HepG2 (cell line): Measurements from ENCODE around the gene PPP2R2B. TPM values are rescaled to one million over a fixed set of nuclear protein-coding genes. Genes with fewer than 3 reads are reported as not detected.

Experiments
- ATAC-seq: fragments of 200-7000 bp; cut with Tn5 transposase; 3 replicates; pipeline ENCODE4 v1.9.1; 2020; ENCODE audit warnings: mild to moderate bottlenecking, moderate library complexity
- BruUV-seq: library from RNA; stranded (reverse); fragments of 400-500 nt; replicated peaks from 2 replicates; lab custom pipeline; 2021; lab: Mats Ljungman, UMichigan
- CTCF ChIA-PET: fragments of 300-600 bp; formaldehyde crosslinking; extraction: SDS; loops from one replicate; lab custom pipeline; 2021; ENCODE audit warnings: low total read pairs, inconsistent platforms, low intra/inter-chr PET ratio; lab: Yijun Ruan, JAX
- POLR2A ChIA-PET: fragments of 350-600 bp; sonication (Branson Sonifier 250); formaldehyde crosslinking; loops from one replicate; lab custom pipeline; 2020; ENCODE audit warnings: antibody characterized with exemption, inconsistent platforms; lab: Yijun Ruan, JAX
- DNase-seq: peaks from one replicate; pipeline ENCODE4 v3.0.0-alpha.2; 2015; ENCODE audit warnings: low spot score
- FAIRE-seq: peaks from 3 replicates; lab custom pipeline; 2011; peaks lifted over from hg19 to GRCh38; lab: Jason Lieb, UNC
- H2AFZ ChIP-seq: one replicate; pipeline ENCODE4 v1.6.1; 2011; ENCODE audit warnings: low read length, inconsistent platforms
- H3K27ac ChIP-seq: fragments of 300-600 bp; 3 replicates; pipeline ENCODE4 v1.8.0; 2011; ENCODE audit warnings: mixed run types, mild to moderate bottlenecking, mixed read lengths, low read length, inconsistent platforms; ENCODE audit not compliant: insufficient read depth; ENCODE audit errors: extremely low read length
- H3K27me3 ChIP-seq, 2 experiments: fragments of 200-600 bp in 1 of 2; 2 replicates in 1 of 2; 3 replicates in 1 of 2; pipeline versions ENCODE4 v1.6.0 to v1.8.0; 2011; ENCODE audit warnings: low read length in 2 of 2, mild to moderate bottlenecking in 2 of 2, moderate library complexity in 2 of 2, inconsistent platforms in 1 of 2; ENCODE audit not compliant: insufficient read depth in 2 of 2, control insufficient read depth in 1 of 2
- H3K36me3 ChIP-seq, 2 experiments: fragments of 200-600 bp in 1 of 2; replicated peaks in 1 of 2; 2 replicates in 1 of 2; 3 replicates in 1 of 2; pipeline versions ENCODE4 v1.5.1 to v1.8.0; 2011; ENCODE audit warnings: low read length in 2 of 2, inconsistent platforms in 1 of 2; ENCODE audit not compliant: insufficient read depth in 2 of 2, control insufficient read depth in 1 of 2
- H3K4me1 ChIP-seq: 2 replicates; pipeline ENCODE4 v1.5.1; 2012; ENCODE audit warnings: low read length, inconsistent platforms; ENCODE audit not compliant: insufficient read depth
- H3K4me2 ChIP-seq: 2 replicates; pipeline ENCODE4 v1.6.0; 2011; ENCODE audit warnings: low read depth, low read length, inconsistent platforms
- H3K4me3 ChIP-seq, 3 experiments: fragments of 200-600 bp in 1 of 3; sonication (generic), shearing (Covaris generic) in 1 of 3; replicated peaks in 1 of 3; 2 replicates each; pipeline ENCODE4 v1.5.1; 2011 to 2016; ENCODE audit warnings: low read length in 3 of 3, inconsistent platforms in 2 of 3, low read depth in 2 of 3, mild to moderate bottlenecking in 2 of 3, control low read depth in 1 of 3, mixed read lengths in 1 of 3; ENCODE audit not compliant: insufficient read depth in 1 of 3
- H3K79me2 ChIP-seq: one replicate; pipeline ENCODE4 v1.6.1; 2011; ENCODE audit warnings: low read length, inconsistent platforms; ENCODE audit not compliant: insufficient read depth
- H3K9ac ChIP-seq: 2 replicates; pipeline ENCODE4 v1.6.0; 2011; ENCODE audit warnings: mild to moderate bottlenecking, low read depth, low read length, inconsistent platforms; ENCODE audit not compliant: insufficient read depth
- H3K9me3 ChIP-seq: 2 replicates; pipeline ENCODE4 v1.5.1; 2012; ENCODE audit warnings: mild to moderate bottlenecking, low read length
- H4K20me1 ChIP-seq: 2 replicates; pipeline ENCODE4 v1.6.0; 2011; ENCODE audit warnings: inconsistent platforms, mild to moderate bottlenecking, low read length, moderate library complexity; ENCODE audit not compliant: insufficient read depth
- CEBPB ChIP-seq: IDR thresholded peaks from 2 replicates; pipeline ENCODE4 v1.6.1; 2011; ENCODE audit warnings: low read depth, low read length, improper control_type of control experiment, borderline replicate concordance
- DPF2 ChIP-seq: sonication (generic); formaldehyde crosslinking; IDR thresholded peaks from 2 replicates; pipeline ENCODE4 v1.4.0; 2020; ENCODE audit warnings: mild to moderate bottlenecking, low read depth, missing genetic modification reagents, borderline replicate concordance
- FOXK2 ChIP-seq: fragments of 450-650 bp; IDR thresholded peaks from 2 replicates; pipeline ENCODE4 v1.6.1; 2016
- LBX2 ChIP-seq: sonication (generic); formaldehyde crosslinking; IDR thresholded peaks from 2 replicates; pipeline ENCODE4 v1.5.0; 2020; ENCODE audit warnings: missing genetic modification reagents, mild to moderate bottlenecking, borderline replicate concordance
- NR0B2 ChIP-seq: sonication (generic); formaldehyde crosslinking; IDR thresholded peaks from 2 replicates; pipeline ENCODE4 v1.4.0; 2020; ENCODE audit warnings: mild to moderate bottlenecking, missing genetic modification reagents
- REXO4 ChIP-seq: sonication (generic); formaldehyde crosslinking; IDR thresholded peaks from 2 replicates; pipeline ENCODE4 v1.8.0; 2022; ENCODE audit warnings: missing genetic modification reagents, mild to moderate bottlenecking, borderline replicate concordance
- ZBTB43 ChIP-seq: sonication (generic); formaldehyde crosslinking; conservative IDR thresholded peaks from 2 replicates; pipeline ENCODE4 v1.4.0; 2020; ENCODE audit warnings: missing genetic modification reagents
- ZNF350 ChIP-seq: sonication (generic); formaldehyde crosslinking; IDR thresholded peaks from 2 replicates; pipeline ENCODE4 v1.4.0; 2020; ENCODE audit warnings: mild to moderate bottlenecking, low read depth, missing genetic modification reagents, borderline replicate concordance
- ZNF530 ChIP-seq: sonication (generic); formaldehyde crosslinking; IDR thresholded peaks from 2 replicates; pipeline ENCODE4 v1.5.0; 2020; ENCODE audit warnings: low read depth, mild to moderate bottlenecking, missing genetic modification reagents
- WGBS: methylation state at CpG from one replicate; pipeline ENCODE4 v1.1.6; 2017; ENCODE audit warnings: low lambda C conversion rate; 5-methylcytosine and 5-hydroxymethylcytosine counted together
- in situ Hi-C: cut with HindIII; loops from 2 replicates; pipeline ENCODE4 v1.10.0; 2017; ENCODE audit warnings: low pct_unique_long_range_greater_than_20kb; ENCODE audit not compliant: extremely low pct_ligation_motif_present
- intact Hi-C: fragments of 100-400 bp; cut with micrococcal nuclease; formaldehyde crosslinking; loops from one replicate; pipeline ENCODE4 v1.10.0; 2022; ENCODE audit not compliant: unreplicated experiment
- polyA plus RNA-seq, 8 experiments: library from polyadenylated mRNA; depleted of rRNA in 3 of 8; stranded (reverse) in 7 of 8; unstranded in 1 of 8; fragments of >200 nt; fragmentation: Illumina TruSeq in 4 of 8; extraction: Trizol in 4 of 8; gene quantifications; 2 replicates each; pipeline versions ENCODE4 v1.2.1 to v1.2.3, GENCODE V29; 2011 to 2016; ENCODE audit warnings: low read depth in 4 of 8, missing spikeins in 1 of 8, mixed read lengths in 1 of 8; ENCODE audit not compliant: insufficient read depth in 1 of 8
- total RNA-seq, 5 experiments: library from RNA; depleted of rRNA; stranded (reverse); fragments of >200 nt; fragmentation: Illumina TruSeq; extraction: Trizol; gene quantifications; 2 replicates each; pipeline ENCODE4 v1.2.3, GENCODE V29; 2016; ENCODE audit warnings: low read depth in 1 of 5

Gene PPP2R2B
- total and polyA plus RNA-seq, 2 of the 13 experiments (the other 11 are each of a cell fraction or from before 2014, with no cell fraction given) = not detected

- TF ChIP-seq NR0B2 (CRISPR knock-in tag) (no peak), ZBTB43 (CRISPR knock-in tag) (no peak), CEBPB (peak; percentile 24; the same call in 1 of the 2 replicates), FOXK2 (no peak)
- DNase-seq (no peak), ATAC-seq (no peak), FAIRE-seq (no peak)
- peaks cover 0 to 8% of the 10 kb centered on the region in 2 experiments; a peak in 2 of 5 replicates for H3K27me3 ChIP-seq
- H3K36me3 ChIP-seq = no peaks in the 10 kb centered on the region
- intact Hi-C loops = no loop called here
- no TSS peak for BruUV-seq
- H3K27ac ChIP-seq = no peak overlapping the region
- WGBS = 0% methylated on average over 2 of the region's 2 CpGs
- H3K4me2 ChIP-seq = no peak overlapping the region
- H3K79me2 ChIP-seq = no peaks in the 10 kb centered on the region
- H3K4me3 ChIP-seq = no peak overlapping the region
- POLR2A ChIA-PET = no interaction called here
- H3K9me3 ChIP-seq = no peaks in the 10 kb centered on the region
- no peak overlapping the region for H2AFZ ChIP-seq
- H3K4me1 ChIP-seq = peaks cover 14% of the 10 kb centered on the region
- no peaks in the 10 kb centered on the region for H4K20me1 ChIP-seq
- no peak overlapping the region for H3K9ac ChIP-seq
- CTCF ChIA-PET = no interaction called here
- in situ Hi-C loops = no loop called here
Measured at GRCh38 chr5:146883511-146883910, 5.0 kb upstream of the PPP2R2B start.

- BruUV-seq = no TSS peak
- Histone ChIP-seq H3K4me3 (no peak overlapping the region), H3K27ac (no peak overlapping the region), H3K4me1 (peaks cover 14% of the 10 kb centered on the region), H3K9me3 (no peaks in the 10 kb centered on the region), H3K79me2 (no peaks in the 10 kb centered on the region), H3K27me3 (peaks cover 0 to 26% of the 10 kb centered on the region in 2 experiments; a peak in 3 of 5 replicates), H3K9ac (no peak overlapping the region), H4K20me1 (no peaks in the 10 kb centered on the region), H2AFZ (no peak overlapping the region), H3K4me2 (no peak overlapping the region), H3K36me3 (no peaks in the 10 kb centered on the region)
- FAIRE-seq (no peak), ATAC-seq (no peak), DNase-seq (no peak)
- WGBS = 18% methylated on average over 7 of the region's 7 CpGs
- ChIA-PET CTCF (no interaction called here), POLR2A (no interaction called here)
- in situ Hi-C loops (no loop called here), intact Hi-C loops (no loop called here)
- no peak for TF ChIP-seq ZNF350 (CRISPR knock-in tag)
- no peak for TF ChIP-seq DPF2 (CRISPR knock-in tag)
- TF ChIP-seq ZNF530 = no peak
- no peak for TF ChIP-seq LBX2
- no peak for TF ChIP-seq REXO4 (CRISPR knock-in tag)
Measured at GRCh38 chr5:146880966-146881365, 2.4 kb upstream of the PPP2R2B start.
